Lower leg skin (tissue), 3 donors: Measurements from ENCODE around the gene TACO1.

ENCODE experiments used
- CTCF ChIP-seq, 3 donors: fragments of 450-650 bp; IDR thresholded peaks; one replicate each; pipeline ENCODE4 v1.5.1; 2016; ENCODE audit warnings: antibody characterized with exemption in 3 of 3, mild to moderate bottlenecking in 3 of 3, moderate library complexity in 2 of 3
- POLR2A ChIP-seq, 2 donors: fragments of 450-650 bp; IDR thresholded peaks; one replicate each; pipeline ENCODE4 v1.6.1; 2016 to 2017; ENCODE audit warnings: antibody characterized with exemption in 2 of 2, mild to moderate bottlenecking in 1 of 2, moderate library complexity in 1 of 2

GRCh38 chr17:63610854-63611253 lies 10.2 kb downstream of the TACO1 start:
- TF ChIP-seq CTCF (IDR thresholded peaks at IDR 0.05) (no peak), POLR2A (IDR thresholded peaks at IDR 0.05) (no peak)
